Measurements from ENCODE around the gene LGMN. TPM values are rescaled to one million over a fixed set of nuclear protein-coding genes. Genes with fewer than 3 reads are reported as not detected.

Gene LGMN
- total RNA-seq, 1 experiment from 2014 or later: 48.8 TPM

GRCh38 chr14:92719421-92719820 is 29.0 kb downstream of the LGMN start:
- ChIA-PET POLR2A (ENCODE audit: unreplicated experiment) (no interaction called here), CTCF (no interaction called here)
- DNase-seq: no peak
- no peaks in the 10 kb centered on the region for H4K20me1 ChIP-seq (ENCODE audit: insufficient read depth)
- H3F3A ChIP-seq (ENCODE audit: insufficient read depth, low read depth): peaks cover 18% of the 10 kb centered on the region; the same call in 1 of the 2 replicates
- no peak overlapping the region for H3K4me2 ChIP-seq
- no peak overlapping the region; the same call in 1 of the 2 replicates for H3K27ac ChIP-seq
- H3K4me1 ChIP-seq (replicated peaks; ENCODE audit: insufficient read depth): peaks cover 19% of the 10 kb centered on the region
- no peaks in the 10 kb centered on the region for H3K36me3 ChIP-seq (ENCODE audit: low read depth)
- peaks cover 6% of the 10 kb centered on the region; the same call in 1 of the 2 replicates for H3K79me2 ChIP-seq (ENCODE audit: low read depth)
- no peaks in the 10 kb centered on the region for H3K9me2 ChIP-seq (ENCODE audit: insufficient read depth)
- H3K27me3 ChIP-seq (ENCODE audit: insufficient read depth, low read depth): no peaks in the 10 kb centered on the region
- H3K4me3 ChIP-seq: no peak overlapping the region
- no peak for TF ChIP-seq EZH2 (IDR thresholded peaks at IDR 0.05; ENCODE audit: low read depth)
- no peak for TF ChIP-seq CTCF (conservative IDR thresholded peaks at IDR 0.05)
- no TSS peak for BruUV-seq (replicated peaks)
- H3K9me3 ChIP-seq (ENCODE audit: insufficient read depth, low read depth): no peaks in the 10 kb centered on the region
- H2AFZ ChIP-seq: no peak overlapping the region
- intact Hi-C loops (cut with micrococcal nuclease; ENCODE audit: unreplicated experiment): no loop called here

GRCh38 chr14:92718664-92719063 is 29.8 kb downstream of the LGMN start:
- peaks cover 13% of the 10 kb centered on the region for H3K4me1 ChIP-seq (replicated peaks; ENCODE audit: insufficient read depth)
- TF ChIP-seq CTCF (conservative IDR thresholded peaks at IDR 0.05) (no peak), EZH2 (IDR thresholded peaks at IDR 0.05; ENCODE audit: low read depth) (no peak)
- H3K36me3 ChIP-seq (ENCODE audit: low read depth): no peaks in the 10 kb centered on the region
- BruUV-seq (replicated peaks): no TSS peak
- no peaks in the 10 kb centered on the region for H3K9me3 ChIP-seq (ENCODE audit: insufficient read depth, low read depth)
- no peaks in the 10 kb centered on the region for H4K20me1 ChIP-seq (ENCODE audit: insufficient read depth)
- H2AFZ ChIP-seq: no peak overlapping the region
- H3K27me3 ChIP-seq (ENCODE audit: insufficient read depth, low read depth): no peaks in the 10 kb centered on the region
- ChIA-PET POLR2A (ENCODE audit: unreplicated experiment) (no interaction called here), CTCF (no interaction called here)
- peaks cover 16% of the 10 kb centered on the region; the same call in 1 of the 2 replicates for H3F3A ChIP-seq (ENCODE audit: insufficient read depth, low read depth)
- intact Hi-C loops (cut with micrococcal nuclease; ENCODE audit: unreplicated experiment): no loop called here
- H3K79me2 ChIP-seq (ENCODE audit: low read depth): peaks cover 6% of the 10 kb centered on the region; the same call in 1 of the 2 replicates
- no peak for DNase-seq
- no peak overlapping the region for H3K4me3 ChIP-seq
- no peak overlapping the region for H3K27ac ChIP-seq
- H3K4me2 ChIP-seq: no peak overlapping the region
- H3K9me2 ChIP-seq (ENCODE audit: insufficient read depth): no peaks in the 10 kb centered on the region

- Histone ChIP-seq H3K4me1 (replicated peaks; ENCODE audit: insufficient read depth) (peaks cover 8% of the 10 kb centered on the region; the same call in 1 of the 2 replicates), H3K9me2 (ENCODE audit: insufficient read depth) (no peaks in the 10 kb centered on the region), H3K27me3 (ENCODE audit: insufficient read depth, low read depth) (no peaks in the 10 kb centered on the region), H3K4me3 (no peak overlapping the region), H3K27ac (no peak overlapping the region), H3K79me2 (ENCODE audit: low read depth) (peaks cover 6% of the 10 kb centered on the region; the same call in 1 of the 2 replicates), H3K9me3 (ENCODE audit: insufficient read depth, low read depth) (no peaks in the 10 kb centered on the region), H3K4me2 (no peak overlapping the region), H3K36me3 (ENCODE audit: low read depth) (no peaks in the 10 kb centered on the region), H4K20me1 (ENCODE audit: insufficient read depth) (no peaks in the 10 kb centered on the region), H2AFZ (no peak overlapping the region), H3F3A (ENCODE audit: insufficient read depth, low read depth) (peaks cover 13% of the 10 kb centered on the region; the same call in 1 of the 2 replicates)
- no peak for DNase-seq
- TF ChIP-seq CTCF (conservative IDR thresholded peaks at IDR 0.05) (no peak), EZH2 (IDR thresholded peaks at IDR 0.05; ENCODE audit: low read depth) (no peak)
- no TSS peak for BruUV-seq (replicated peaks)
- ChIA-PET POLR2A (ENCODE audit: unreplicated experiment) (no interaction called here), CTCF (interaction anchor here (0.6 kb wide), 1 partner anchor 25 kb away, joined by 6 read pairs; no protein-coding TSS in a partner anchor)
- intact Hi-C loops (cut with micrococcal nuclease; ENCODE audit: unreplicated experiment): no loop called here
Observed at GRCh38 chr14:92717571-92718042, 30.8 kb downstream of the LGMN start.

Measured in PC-9 (cell line).